HG03442 (cell line): Measurements from ENCODE around the gene RAB25.
A peak's percentile ranks its signal among the peaks of the same experiment; 100 is the strongest.

Source experiments
- ATAC-seq: cut with Tn5 transposase; IDR thresholded peaks from one replicate; pipeline ENCODE4 v1.9.1; 2021; ENCODE audit warnings: mild to moderate bottlenecking, moderate library complexity; ENCODE audit not compliant: unreplicated experiment

Gene RAB25

DNA sequence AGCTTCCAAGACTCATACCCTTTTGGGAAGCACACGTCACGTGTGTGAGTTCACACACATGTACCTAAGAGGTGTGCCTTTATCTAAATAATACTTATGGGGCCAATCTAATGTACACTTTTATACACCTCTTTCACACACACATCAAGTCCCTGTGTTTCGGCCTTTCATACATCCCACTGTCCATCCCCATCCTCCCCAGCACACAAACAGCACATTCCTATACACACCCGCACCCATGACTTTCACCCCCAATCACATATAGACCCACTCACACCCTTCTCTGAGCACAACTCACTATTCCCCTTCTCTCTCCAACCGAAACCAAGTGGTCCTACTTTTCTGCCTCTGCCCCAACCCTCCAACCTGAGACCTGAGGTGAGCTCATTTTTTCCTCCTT, 17.8 kb downstream of the RAB25 start:
- no peak for ATAC-seq

DNA sequence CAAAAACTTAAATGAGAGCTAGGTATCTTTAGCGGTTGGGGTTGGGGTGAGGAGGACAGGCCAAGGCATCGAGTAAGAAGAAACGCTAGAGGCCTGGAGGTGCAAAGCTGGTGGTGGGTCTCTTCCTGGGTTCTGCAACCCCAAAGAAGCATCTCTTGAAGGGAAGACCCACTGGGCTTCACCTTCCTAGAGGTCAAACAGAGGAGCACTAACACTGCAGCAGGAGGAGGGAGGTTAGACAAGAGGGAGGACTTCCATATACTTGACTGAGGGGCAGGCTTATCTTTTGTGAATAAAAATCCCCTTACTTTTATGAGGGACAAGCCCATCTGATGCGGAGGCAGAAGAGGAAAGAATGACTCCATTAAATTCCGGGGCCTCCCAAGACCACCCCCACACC, 18.8 kb downstream of the RAB25 start:
- no peak for ATAC-seq

DNA sequence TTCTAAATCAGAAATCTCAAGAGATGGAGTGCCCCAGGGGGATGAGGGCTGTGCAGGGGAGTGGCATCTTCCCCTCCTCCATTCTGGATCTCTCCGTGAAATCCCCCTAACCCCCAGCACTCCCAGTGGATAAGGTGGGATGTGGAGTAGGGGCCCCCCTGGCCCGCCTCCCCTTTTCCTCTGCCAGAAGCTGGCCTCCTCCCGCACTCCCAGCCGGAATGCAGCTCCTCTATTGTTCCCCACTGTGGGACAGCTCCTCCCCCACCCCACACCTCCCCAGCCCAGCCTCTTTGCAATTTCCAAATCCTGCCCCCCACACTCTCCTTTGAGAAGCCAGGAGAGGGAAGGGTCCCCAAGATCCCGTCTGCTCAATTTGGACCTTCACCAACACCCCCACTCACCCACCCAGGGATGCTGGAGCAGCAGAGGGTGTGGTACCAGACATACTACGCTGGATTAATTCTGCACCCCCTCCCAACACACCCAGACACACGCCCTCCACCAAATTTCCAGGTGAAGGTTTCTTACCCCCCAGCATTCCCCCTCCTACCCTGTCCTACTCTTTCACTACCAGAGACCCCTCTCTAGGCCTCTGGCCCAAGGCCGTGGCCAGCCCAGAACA, 19.4 kb downstream of the RAB25 start:
- ATAC-seq: no peak

DNA sequence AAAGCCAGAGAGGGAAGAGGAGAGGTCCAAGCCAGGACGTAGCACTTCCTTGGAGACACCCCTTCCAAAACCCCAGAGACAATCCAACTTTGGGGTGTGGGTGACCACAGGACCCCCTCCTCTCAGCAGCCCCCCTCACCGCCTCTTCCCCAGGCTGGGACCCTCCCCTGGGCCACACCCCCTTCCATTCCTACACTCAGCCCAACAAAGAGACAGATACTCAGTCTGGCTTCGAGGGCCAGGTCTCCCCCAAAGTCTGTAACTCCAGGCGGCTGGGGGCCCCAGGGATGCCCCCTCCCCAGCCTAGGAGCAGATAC, 19.9 kb downstream of the RAB25 start:
- no peak for ATAC-seq

DNA sequence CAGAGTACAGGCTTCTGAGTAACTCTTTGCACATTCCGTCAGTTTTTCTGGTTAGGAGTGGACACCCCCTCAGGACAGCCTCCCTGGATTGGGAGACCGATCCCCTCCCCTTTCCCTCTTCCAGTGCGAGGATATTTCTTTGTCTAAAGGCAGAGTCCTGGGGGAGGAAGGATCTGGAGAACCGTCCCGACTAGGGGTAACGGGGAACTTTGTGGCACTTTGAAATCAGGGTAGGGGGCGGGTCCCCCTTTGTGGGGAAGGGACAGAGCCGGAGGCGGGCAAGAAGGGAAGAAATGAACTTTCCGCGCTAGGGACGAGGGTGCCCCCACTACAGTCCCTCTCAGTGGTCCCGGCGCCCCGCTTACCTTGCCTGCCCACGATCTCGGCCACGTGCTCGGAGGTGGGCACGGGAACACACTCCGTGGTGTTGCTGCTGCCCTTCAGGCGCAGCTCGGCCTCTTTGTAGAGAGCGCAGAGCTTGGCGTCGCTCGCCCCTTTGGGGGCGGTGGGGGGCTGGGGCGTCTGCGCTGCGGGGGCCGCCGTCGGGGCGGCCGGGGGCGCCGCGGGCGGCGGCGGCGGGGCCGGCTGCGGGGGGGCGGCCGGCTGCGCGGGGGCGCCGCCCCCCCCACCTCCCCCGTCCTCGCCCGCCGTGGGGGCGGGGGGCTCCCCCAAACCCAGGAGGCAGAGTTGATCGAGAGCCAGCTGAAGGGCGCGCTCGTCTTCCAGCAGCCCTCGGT, 20.4 kb downstream of the RAB25 start:
- no peak for ATAC-seq

DNA sequence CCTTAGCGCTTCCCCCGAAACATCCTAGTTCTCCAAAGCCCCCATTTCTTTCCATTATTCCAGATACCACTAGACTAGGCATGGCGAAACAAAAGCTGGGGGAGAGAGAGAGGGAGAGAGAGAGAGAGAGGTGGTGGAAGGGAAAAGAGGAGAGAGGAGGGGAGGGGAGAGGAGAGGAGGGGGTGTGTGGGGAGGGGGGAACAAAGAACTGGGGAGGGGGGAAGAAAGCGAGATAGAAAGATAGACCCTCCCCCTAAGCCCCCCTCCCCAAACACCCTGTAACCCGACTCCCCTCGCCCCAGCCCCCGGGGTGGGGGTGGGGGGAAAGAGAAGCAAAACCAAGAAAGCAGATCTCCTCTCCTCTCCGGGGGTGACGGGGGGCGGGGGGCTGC, 21.0 kb downstream of the RAB25 start:
- ATAC-seq: no peak

DNA sequence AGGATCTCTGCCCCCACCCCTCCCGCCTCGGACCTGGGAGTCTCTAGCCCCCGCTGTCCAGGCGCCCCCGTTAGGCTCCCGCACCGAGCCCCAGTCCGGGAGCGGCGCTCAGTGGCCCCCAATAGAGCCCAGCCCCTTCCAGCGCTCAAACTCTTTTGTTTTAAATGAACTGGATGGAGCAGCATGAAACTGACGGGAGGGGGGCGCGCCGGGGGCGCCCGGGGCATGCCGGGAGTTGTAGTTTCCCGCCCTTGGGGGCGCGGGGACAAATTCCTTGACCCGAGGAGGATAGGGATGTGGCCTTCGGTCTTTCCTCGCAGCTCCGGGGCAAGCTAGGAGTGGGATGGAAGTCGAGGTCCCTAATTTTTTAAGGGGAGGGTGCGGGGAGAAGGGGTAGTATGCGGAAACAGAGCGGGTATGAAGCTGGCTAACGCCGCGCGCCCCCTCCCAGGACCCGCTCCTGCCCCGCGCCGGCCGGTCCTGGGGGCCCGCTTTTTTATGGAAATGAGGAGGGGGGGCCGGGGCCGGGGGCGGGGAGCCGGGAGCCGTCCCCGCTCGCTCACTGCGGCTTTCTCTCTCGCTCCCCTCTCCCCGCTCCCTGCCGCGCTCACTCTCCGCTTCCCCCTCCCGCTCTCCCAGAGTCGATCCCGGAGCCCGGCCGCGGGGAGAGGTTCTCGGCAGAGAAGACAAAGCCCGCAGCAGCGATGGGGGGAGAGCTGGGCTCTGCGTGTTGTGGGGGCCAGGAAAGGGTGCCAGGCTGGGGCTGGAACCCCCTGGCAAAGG, 21.5 kb downstream of the RAB25 start, which contains the start of gene MEX3A:
Gene MEX3A (minus strand): TSS at position 157 of the 783 bp plus-strand sequence. CDS start 467 bp downstream, outside the sequence.
- ATAC-seq: no peak

DNA sequence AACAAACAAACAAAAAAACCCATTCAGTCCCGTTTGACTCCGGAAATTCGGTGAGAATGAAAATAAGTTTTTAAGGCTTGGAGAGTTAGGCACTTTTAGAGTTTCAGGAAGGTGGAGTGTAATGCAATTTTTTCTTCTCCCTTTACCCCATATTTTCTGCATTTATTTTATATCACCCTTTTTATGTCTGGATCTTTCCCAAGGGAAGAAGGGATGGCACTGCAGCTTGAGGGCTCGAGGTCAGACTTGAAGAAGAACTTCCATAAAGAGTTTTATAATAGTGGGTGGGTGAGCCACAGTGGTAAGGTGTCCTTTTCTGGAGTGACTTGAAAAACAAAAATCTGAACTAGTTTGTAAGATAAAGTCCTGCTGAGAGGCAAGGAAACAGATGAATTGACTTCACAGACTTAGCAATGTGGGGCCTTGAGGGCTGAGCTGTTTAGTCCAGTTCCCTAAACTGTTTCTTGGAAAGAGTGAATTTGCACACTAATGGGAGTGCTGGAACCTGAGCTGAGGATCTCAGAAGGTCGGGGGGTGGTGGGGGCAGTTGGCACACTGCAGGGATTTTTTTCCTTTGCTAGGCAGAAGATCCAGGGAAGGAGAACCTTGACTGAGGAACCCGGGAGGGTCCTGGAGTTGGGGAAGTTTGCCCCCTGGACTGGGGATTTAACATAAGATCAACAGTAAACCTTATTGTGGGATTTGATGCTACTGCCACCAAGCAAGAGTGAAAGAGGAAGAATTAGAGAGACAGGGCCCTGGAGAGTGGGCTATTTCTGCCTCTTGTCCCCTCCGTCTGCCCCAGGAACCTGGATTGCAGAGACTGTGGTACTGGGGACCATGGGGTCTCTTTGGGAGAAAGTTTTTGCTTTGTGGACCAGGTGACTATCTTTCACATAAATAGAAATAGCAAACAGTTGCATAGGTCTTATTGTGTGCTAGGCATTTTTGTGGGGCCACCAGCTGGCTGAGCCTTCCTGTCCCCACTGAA, 23.1 kb downstream of the RAB25 start:
- ATAC-seq: no peak

DNA sequence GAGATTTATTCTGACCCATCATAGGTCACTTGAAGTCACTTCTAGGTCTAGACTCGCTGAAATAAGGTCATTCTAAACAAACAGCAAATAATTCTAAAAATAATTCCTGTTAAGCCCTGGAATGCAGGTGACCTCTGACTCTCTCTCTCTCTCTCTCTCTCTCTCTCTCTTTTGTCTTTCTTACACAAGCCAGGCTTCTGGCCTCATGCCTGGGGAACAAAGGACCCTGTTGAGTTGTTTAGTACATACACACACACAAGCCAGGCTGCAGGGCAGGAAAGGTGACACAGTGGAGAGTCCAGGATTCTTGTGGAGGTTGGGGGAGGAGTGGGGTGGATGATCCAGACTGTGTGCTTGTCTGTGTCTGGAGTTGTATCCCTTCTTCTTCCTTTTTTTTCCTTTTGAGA, 25.3 kb downstream of the RAB25 start:
- ATAC-seq: no peak

DNA sequence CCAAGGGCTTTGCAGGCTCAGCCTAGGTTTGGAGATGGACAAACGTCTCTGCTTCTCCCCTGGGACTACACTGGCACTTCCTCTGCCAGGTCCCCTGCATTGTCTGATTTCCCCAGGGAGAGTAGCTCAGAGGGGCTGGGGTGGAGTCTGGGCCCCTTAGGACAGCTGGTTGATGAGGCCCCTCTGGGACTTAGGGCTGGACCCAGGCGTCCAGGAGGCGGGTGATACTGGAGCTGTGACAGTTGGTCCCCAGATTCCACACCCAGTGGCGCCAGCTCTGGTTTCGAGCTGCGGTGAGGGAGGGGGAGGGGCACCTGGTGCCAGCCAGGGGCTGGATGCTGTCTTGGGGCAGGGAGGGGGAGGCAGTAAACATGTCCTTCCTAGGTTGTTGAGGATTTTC, 28.7 kb downstream of the RAB25 start:
- ATAC-seq: no peak

DNA sequence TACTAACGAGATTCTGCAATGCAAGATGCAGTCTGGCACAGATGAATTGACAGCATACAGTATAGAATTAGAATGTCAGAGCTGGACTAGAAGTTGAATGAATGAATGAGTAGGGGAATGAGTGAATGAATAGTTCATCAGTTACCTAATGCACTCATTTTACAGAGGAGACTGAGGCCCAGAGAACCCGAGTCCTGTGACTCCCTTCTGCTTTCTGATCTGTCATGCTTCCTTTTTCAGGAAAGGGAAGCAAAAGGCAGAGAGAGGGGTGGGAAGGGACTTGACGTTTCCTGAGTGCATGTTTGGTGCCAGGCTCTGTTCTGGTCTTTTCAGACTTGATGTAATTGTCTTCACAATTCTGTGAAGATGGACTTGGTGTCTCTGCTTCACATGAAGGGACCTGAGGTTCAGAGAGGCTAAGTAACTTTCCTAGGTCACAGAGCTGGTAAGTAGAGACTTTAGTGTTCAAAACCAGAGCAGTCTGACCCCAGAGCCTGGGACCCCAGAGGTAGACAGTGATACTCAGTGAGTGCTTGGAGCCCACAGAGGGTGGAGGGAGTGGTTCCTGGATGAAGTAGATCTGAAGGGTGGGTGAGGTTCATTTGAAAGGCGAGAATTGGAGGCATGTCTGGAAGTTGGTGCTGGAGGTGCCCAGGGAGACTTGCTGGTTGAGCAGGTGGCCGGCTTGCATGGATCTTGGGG, 29.3 kb downstream of the RAB25 start:
- ATAC-seq: no peak

DNA sequence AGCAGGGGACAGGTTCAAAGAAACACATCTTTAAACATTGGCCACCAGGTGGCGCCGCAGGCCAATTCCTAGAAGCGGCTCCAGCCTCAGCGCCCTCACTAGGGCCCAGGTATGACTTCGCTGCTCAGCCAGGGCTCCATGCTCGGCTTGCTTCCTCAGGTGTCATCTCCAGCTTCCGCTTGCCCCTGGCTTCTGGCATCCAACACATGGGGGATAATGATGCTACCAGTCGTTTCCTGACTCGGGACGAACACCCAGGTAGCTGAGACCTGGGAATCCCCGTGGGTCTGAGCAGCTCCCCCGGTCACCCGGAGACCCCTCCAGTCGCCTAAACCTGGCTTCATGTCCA, 29.9 kb downstream of the RAB25 start:
- no peak for ATAC-seq

DNA sequence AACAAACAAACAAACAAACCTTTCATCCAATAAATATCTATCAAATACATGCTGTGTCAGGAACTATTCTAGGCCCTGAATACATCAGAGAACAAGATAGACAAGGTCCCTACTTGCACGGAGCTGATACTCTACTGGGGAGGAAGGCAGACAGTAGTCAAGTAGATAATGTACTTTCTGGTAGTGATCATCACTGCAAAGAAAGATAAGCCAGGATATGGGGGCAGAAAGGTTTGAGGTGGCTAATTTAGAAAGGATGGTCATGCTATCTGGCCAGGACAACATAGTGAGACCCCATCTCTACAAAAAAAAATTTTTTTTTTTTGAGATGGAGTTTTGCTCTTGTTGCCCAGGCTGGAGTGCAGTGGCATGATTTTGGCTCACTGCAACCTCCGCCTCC, 30.6 kb downstream of the RAB25 start:
- no peak for ATAC-seq

DNA sequence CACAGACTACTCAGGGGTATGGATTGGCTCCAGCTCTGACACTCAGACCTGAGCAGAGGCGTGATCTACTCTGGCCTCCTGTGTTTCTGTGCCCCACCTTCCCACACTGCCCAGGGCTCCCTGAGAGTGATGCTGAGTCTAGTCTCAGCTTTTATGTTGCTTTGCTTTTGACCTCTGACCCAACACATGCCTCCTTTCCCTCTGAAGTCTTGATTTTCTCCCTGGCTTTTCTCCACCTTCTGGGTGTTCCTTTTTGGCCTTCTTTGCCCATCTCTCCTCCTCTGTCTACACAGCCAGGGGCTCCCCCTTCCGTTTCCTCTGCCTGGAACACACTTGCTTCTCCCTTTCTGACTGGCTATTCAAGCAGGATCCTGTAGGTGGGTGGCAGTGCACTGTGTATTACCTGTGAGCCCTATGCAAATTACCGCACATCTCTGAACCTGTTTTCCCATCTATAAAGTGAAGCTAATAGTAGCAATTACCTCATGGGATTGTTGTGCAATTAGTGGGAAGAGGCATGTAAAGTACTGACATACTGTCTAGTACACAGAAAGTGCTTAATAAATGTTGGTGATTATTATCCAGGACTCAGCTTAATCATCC, 35.0 kb downstream of the RAB25 start:
- ATAC-seq: no peak

DNA sequence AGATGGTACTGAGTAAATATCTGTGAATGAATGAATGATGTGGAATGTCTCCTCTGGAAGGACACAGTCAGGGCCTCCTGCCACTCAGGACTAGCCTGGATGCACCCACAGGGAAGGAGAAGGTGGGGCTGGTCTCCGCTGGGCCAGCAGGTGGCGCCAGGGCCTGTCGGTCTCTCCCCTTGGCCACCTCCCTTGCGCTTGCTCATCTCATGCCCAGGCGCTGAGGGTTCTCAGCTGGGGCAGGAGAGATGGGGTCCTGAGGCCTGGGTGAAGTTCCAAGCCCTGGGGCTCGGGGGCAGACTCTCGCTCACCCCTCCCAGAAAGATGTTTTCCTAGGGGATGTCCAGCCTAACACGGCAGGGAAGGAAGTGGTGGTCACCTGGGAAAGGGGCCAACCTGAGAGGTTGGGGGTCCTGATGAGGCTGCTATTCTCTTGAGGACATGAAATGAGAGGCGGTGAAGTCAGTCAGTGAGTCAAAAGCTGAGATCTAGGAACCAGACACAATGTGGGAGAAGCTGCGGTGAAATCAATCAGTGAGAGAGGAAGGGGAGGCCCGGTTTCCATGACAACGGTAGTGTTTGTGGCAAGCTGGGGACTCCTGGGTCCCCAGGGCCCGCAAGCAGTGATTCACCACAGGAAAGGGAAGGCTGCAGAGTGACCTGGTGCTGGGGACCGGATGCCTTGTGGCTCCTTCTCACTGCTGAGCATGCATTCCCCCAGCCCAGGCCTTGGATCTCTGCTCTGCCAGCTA, 35.9 kb downstream of the RAB25 start:
- ATAC-seq: peak; percentile 59

DNA sequence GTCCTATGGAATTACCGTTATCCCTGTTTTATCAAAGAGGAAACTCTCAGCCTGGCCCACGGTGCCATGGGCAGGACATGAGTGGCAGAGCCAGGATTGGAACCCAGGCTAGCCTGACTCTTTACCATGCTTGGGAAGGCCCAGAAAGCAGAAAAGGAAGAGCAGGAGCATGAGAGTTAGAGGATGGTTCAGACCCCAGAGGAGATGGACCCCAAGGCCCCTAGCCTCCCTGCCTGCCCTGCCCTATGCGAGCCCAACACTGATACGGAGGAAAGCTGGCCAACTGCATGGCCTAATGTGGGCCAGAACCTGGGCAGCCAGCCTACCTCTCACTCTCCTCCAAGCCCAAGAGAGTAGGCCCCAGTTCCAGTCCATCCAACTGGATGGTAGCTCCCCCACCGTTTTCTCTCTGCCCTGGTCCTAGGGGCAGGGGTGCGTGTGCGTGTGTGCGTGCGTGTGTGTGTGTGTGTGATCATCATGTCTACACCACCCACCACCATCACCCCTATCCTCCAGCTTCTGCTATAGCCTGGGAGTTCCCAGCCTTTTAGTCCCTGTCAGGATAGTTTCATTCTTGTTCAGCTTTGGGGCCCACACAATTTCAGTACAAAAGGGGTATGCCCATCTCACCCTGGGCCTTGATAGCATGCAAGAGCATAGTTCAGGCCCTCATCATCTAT, 36.7 kb downstream of the RAB25 start:
- ATAC-seq: no peak

DNA sequence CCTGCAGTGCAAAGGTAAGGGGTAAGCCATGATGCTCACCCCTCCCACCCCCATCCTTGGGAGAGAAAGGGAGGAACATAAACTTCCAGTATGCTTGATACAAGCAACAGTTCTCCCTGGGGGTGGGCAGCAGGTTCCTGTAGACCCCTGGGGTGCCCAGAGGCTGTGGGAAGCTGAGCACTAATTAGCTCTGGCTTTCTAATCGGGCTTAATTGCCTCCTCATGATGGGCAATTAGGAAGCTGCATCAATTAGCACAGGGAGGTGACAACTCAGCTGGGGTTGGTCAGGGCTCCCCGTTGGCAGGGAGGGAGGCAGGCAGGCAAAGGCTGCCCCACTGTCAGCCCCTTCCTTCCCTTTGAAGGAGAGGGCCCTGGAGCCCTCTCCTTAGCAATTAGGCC, 37.8 kb downstream of the RAB25 start:
- no peak for ATAC-seq

DNA sequence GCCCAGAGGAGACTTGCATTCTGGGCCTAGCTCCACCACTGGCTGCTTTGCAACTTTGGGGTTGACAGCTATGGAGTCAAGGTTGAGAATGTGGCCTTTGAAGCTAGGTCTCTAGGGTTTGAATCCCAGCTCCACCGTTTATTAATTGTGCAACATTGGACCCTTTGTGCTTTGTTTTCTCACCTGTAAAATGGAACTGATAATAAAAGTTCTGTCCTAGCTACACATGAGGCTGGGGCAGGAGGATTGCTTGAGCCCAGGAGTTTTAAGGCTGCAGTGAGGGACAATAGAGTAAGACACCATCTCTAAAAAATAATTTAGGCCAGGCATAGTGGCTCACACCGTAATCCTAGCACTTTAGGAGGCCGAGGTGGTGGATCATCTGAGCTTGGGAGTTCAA, 38.3 kb downstream of the RAB25 start:
- no peak for ATAC-seq
